Measurements from ENCODE around the gene MSH2. TPM values are rescaled to one million over a fixed set of nuclear protein-coding genes. Genes with fewer than 3 reads are reported as not detected.

The MSH2 gene
- polyA plus RNA-seq, 3 donors = 65.7 to 88.7 (median 76.0) TPM

DNA sequence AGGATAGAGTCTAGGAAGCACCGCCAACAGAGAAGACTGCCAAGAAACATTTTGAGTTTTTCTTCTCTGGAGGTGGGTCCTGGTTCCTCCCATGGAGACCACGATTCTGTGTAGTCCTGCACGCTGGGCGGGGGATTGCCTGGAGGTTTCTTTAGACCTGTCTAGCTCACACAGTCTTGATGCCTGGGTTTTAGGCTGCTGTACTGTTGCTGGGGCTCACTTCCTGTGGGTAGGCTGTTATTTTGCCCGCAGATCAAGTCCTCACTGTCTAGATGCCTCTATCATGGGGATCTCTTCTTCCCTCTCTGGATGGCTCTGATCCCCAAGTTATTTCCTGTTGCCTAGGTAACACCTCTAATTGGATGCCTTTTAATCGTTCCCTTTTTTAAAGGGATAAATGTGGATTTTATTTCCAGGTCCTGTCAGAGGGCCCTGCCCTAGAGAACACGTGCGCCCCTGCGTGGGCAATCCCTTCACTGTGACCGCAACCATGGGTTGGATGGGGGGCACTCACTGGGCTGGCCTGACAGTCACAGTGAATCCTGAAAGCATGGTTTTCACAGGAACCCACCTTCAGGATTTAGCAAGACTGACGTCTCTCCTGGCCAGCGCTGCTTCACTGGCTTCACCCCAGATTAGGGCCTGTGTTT lies 115.7 kb downstream of the MSH2 start:
- DNase-seq (ENCODE audit: extremely low read depth in 1 of 11, low read depth in 9 of 11, low spot score in 4 of 11) = no peak

- DNase-seq (ENCODE audit: extremely low read depth in 1 of 11, low read depth in 9 of 11, low spot score in 4 of 11) = no peak
Measured at GRCh38 chr2:47519147-47519537, 116.2 kb downstream of the MSH2 start.

DNA sequence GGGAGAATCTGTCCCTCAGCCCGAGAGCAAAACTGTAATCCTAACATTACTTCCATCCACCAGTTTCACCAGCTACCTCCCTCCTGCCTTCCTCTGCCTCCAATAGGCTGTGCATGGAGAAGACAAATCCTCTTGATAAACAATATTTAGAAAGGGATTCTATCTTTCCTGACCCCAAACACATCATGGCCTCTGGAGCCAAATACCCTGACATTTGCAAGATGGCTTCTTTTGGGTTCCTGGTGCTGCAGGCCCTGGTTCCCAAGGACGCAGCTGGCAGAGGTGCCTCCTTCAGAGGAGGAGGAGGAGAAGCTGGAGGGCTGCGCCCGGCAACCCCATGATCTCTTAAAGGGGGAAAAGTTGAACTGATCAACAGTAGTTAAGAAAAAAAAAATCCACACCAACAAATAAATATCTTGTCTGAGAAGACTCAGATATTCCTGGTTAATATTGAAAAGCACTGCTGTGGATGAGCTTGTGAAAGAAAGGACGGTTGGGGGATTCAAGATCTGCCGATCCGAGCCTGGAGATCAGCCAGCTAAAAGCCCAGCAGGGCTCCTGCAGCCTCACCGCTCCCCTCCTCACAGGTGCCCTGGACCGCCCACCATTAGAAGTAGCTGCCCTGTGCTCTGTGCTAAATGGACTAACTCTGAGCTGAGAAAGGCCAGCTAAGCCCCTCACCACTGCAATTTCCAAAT lies 116.8 kb downstream of the MSH2 start:
- no peak for DNase-seq (ENCODE audit: extremely low read depth in 1 of 11, low read depth in 9 of 11, low spot score in 4 of 11)

- no peak for DNase-seq (ENCODE audit: extremely low read depth in 1 of 11, low read depth in 9 of 11, low spot score in 4 of 11)
Measured at GRCh38 chr2:47520302-47520630, 117.3 kb downstream of the MSH2 start.

- DNase-seq (ENCODE audit: extremely low read depth in 1 of 11, low read depth in 9 of 11, low spot score in 4 of 11) = peak in 9 of 11 donors; percentile 12 to 40 (median 34)
Measured at GRCh38 chr2:47520825-47521665, 118.1 kb downstream of the MSH2 start.

DNA sequence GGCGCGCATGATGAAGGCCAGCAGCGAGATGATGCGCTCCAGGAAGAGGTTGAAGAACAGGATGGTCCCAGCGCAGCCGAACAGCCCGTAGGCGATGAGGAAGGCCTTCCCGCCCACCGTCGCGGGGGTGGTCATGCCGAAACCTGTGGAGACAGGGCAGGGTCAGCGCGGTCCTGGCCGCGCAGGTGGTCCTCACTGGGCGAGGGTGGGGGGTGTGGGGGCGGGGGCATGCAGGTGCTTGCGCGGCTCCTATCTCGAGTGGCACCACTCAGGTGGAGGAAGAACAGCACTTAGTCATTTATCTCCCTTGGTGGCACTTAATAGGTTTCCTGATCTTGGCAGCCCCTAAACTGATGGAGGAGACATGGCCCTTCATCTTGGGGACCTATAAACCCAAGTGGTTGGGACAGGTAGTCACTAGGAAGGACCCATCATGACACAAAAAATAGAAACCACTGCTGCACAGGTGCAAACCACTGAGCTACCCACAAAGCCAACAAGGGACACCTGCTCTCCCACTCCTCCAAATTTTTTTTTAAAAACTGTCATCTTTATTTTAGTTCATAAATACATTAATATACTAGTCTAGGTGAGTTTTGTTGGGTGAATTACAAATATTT lies 118.8 kb downstream of the MSH2 start:
- DNase-seq (ENCODE audit: extremely low read depth in 1 of 11, low read depth in 9 of 11, low spot score in 4 of 11) = no peak

GRCh38 chr2:47525167-47525566 lies 122.2 kb downstream of the MSH2 start:
- DNase-seq (ENCODE audit: extremely low read depth in 1 of 11, low read depth in 9 of 11, low spot score in 4 of 11) = no peak

GRCh38 chr2:47528455-47528854 lies 125.5 kb downstream of the MSH2 start:
- no peak for DNase-seq (ENCODE audit: extremely low read depth in 1 of 11, low read depth in 9 of 11, low spot score in 4 of 11)

DNA sequence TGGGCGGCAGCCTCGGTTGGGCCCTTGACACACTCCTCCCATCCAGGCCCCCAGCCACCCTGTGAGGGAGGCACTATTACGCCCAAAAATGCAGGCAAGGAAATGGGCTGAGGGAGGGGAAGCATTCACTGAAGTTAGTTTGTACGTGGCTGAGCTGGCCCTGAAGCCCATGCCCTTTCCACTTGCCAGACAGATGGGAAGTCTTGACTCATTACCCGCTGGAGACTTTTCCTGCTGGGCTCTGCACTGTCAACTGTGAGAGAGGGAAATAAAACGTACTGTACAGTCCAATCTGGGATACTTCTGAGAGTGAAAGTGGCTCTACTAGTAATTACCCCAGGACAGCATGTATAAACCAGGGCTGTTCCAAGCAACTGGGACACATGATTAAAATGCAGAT lies 125.9 kb downstream of the MSH2 start:
- DNase-seq (ENCODE audit: extremely low read depth in 1 of 11, low read depth in 9 of 11, low spot score in 4 of 11) = no peak

DNA sequence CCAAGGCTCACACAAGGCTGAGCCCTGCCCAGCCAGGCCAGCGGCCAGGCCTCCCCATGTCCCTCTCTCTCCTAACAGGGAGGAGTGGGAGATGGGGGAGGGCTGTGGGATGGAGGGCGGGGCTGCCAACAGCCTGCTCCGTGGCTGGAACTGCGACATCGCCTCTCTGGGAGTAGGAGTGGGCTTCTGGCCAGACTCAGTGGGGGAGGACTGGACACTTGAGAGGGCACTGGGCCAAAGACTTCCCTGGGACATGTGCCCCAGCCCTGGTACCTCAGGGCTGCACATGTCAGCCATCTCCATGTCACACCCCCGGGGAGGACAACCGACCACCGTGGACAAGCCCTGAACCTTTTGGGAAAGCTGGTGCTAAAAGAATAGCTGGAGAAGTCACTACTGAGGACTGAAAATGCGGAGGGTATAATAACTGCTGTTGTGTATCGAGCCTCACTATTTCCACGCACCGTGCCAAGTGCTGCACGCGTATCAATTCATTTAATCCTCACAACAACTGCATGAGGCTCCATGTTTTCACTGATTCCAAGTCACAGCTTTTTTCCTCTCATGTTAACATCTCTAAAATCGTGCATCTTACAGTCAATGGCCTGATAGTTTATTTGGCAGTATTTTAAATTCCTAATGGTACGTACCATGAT lies 127.3 kb downstream of the MSH2 start:
- no peak for DNase-seq (ENCODE audit: extremely low read depth in 1 of 11, low read depth in 9 of 11, low spot score in 4 of 11)

- no peak for DNase-seq (ENCODE audit: extremely low read depth in 1 of 11, low read depth in 9 of 11, low spot score in 4 of 11)
Measured at GRCh38 chr2:47531378-47532042, 128.6 kb downstream of the MSH2 start.

Other genes with a start within 250 kb of the MSH2 start
- under 1 TPM in 2 of 3 donors, not detected in 1; 0.17 to 0.37 TPM for gene STPG4, start 247.8 kb upstream of the MSH2 start, polyA plus RNA-seq (ENCODE audit: insufficient read length in 3 of 3)
- 1,000 to 10,000 TPM in 2 of 3 donors, 100 to 1,000 TPM in 1; 813 to 1,187 (median 1,023) TPM for gene CALM2, start 226.6 kb upstream of the MSH2 start, polyA plus RNA-seq (ENCODE audit: insufficient read length in 3 of 3)
- 100 to 1,000 TPM; 358 to 429 (median 412) TPM for gene EPCAM, start 33.8 kb upstream of the MSH2 start, polyA plus RNA-seq (ENCODE audit: insufficient read length in 3 of 3)
- gene KCNK12, start 167.8 kb downstream of the MSH2 start, polyA plus RNA-seq (ENCODE audit: insufficient read length in 3 of 3) = under 1 TPM; 0.26 to 0.85 (median 0.45) TPM